Prostate gland (tissue), 2 donors: ENCODE data around the gene SIPA1L3. TPM values are rescaled to one million over a fixed set of nuclear protein-coding genes. Genes with fewer than 3 reads are reported as not detected.

ENCODE experiments used
- DNase-seq: peaks from one replicate; pipeline ENCODE4 v3.0.0-alpha.2; 2019; ENCODE audit warnings: low spot score
- H3K27ac ChIP-seq, 2 donors: fragments of 200-600 bp; sonication (generic); 2 replicates each; pipeline ENCODE4 v1.5.1; 2017 to 2019
- H3K27me3 ChIP-seq: fragments of 200-600 bp; sonication (generic); replicated peaks from 2 replicates; pipeline ENCODE4 v1.5.1; 2019; ENCODE audit not compliant: insufficient read depth
- H3K36me3 ChIP-seq, 2 donors: fragments of 200-600 bp; sonication (generic); 1 replicate in 1 of 2; 2 replicates in 1 of 2; pipeline versions ENCODE4 v1.5.1 to v1.8.1; 2017 to 2019
- H3K4me1 ChIP-seq: fragments of 200-600 bp; sonication (generic); replicated peaks from 2 replicates; pipeline ENCODE4 v1.5.1; 2019
- H3K4me3 ChIP-seq, 2 donors: fragments of 200-600 bp; sonication (generic); 2 replicates each; pipeline ENCODE4 v1.5.1; 2017 to 2019
- H3K9me3 ChIP-seq: fragments of 200-600 bp; sonication (generic); 2 replicates; pipeline ENCODE4 v1.5.1; 2017
- CTCF ChIP-seq, 4 experiments: fragments of 200-600 bp in 2 of 4; fragments of 450-650 bp in 2 of 4; sonication (generic) in 2 of 4; IDR thresholded peaks; 1 replicate in 3 of 4; 2 replicates in 1 of 4; pipeline ENCODE4 v1.5.1; 2016 to 2019; ENCODE audit warnings: antibody characterized with exemption in 4 of 4, mild to moderate bottlenecking in 2 of 4, moderate library complexity in 2 of 4
- POLR2A ChIP-seq: fragments of 450-650 bp; IDR thresholded peaks from one replicate; pipeline ENCODE4 v1.6.1; 2016; ENCODE audit warnings: antibody characterized with exemption, mild to moderate bottlenecking
- POLR2AphosphoS5 ChIP-seq: sonication (generic); formaldehyde crosslinking; IDR thresholded peaks from one replicate; pipeline ENCODE4 v1.6.1; 2017; ENCODE audit warnings: antibody characterized with exemption
- WGBS: methylation state at CpG from one replicate; pipeline ENCODE4 v1.1.5; 2018; 5-methylcytosine and 5-hydroxymethylcytosine counted together
- intact Hi-C: fragments of 100-400 bp; cut with DNase I; formaldehyde crosslinking; loops from one replicate; pipeline ENCODE4 v1.14.2; 2022
- total RNA-seq, 2 donors: library from RNA; depleted of rRNA; stranded (reverse); fragments of >200 nt; gene quantifications; one replicate each; pipeline ENCODE4 v1.1.0, GENCODE V29; 2016

SIPA1L3 gene
- total RNA-seq, 2 donors from 2014 or later = 48.8 to 63.5 TPM

- H3K27me3 ChIP-seq = no peaks in the 10 kb centered on the region
- H3K9me3 ChIP-seq = no peaks in the 10 kb centered on the region
- no peak overlapping the region for H3K4me3 ChIP-seq
- no peaks in the 10 kb centered on the region for H3K36me3 ChIP-seq
- DNase-seq = no peak
- TF ChIP-seq POLR2A (no peak), POLR2AphosphoS5 (no peak), CTCF (IDR thresholded peaks at IDR 0.05) (no peak)
- H3K27ac ChIP-seq = no peak overlapping the region
- intact Hi-C loops = no loop called here
- H3K4me1 ChIP-seq = no peaks in the 10 kb centered on the region
- 38% methylated on average over 4 of the region's 4 CpGs for WGBS
These were observed 37.2 kb upstream of the SIPA1L3 start for GRCh38 chr19:37869766-37870340.

GRCh38 chr19:37872383-37872782, 34.6 kb upstream of the SIPA1L3 start:
- no peaks in the 10 kb centered on the region for H3K4me1 ChIP-seq
- no peak overlapping the region for H3K27ac ChIP-seq
- TF ChIP-seq CTCF (IDR thresholded peaks at IDR 0.05) (no peak), POLR2AphosphoS5 (no peak), POLR2A (no peak)
- H3K4me3 ChIP-seq = no peak overlapping the region
- 86% methylated on average over 5 of the region's 5 CpGs for WGBS
- H3K36me3 ChIP-seq = no peaks in the 10 kb centered on the region
- H3K27me3 ChIP-seq = no peaks in the 10 kb centered on the region
- no peak for DNase-seq
- H3K9me3 ChIP-seq = no peaks in the 10 kb centered on the region
- intact Hi-C loops = no loop called here

- TF ChIP-seq CTCF (IDR thresholded peaks at IDR 0.05) (no peak), POLR2AphosphoS5 (no peak), POLR2A (no peak)
- intact Hi-C loops = no loop called here
These were observed 32.2 kb upstream of the SIPA1L3 start for GRCh38 chr19:37874784-37875183.

GRCh38 chr19:37876032-37876431, 31.0 kb upstream of the SIPA1L3 start:
- Histone ChIP-seq H3K4me3 (no peak overlapping the region), H3K9me3 (no peaks in the 10 kb centered on the region), H3K4me1 (no peaks in the 10 kb centered on the region), H3K36me3 (no peaks in the 10 kb centered on the region), H3K27ac (no peak overlapping the region), H3K27me3 (no peaks in the 10 kb centered on the region)
- DNase-seq = no peak
- WGBS = 47% methylated on average over 2 of the region's 2 CpGs
- intact Hi-C loops = no loop called here
- TF ChIP-seq POLR2AphosphoS5 (no peak), POLR2A (no peak), CTCF (IDR thresholded peaks at IDR 0.05) (no peak)

More at GRCh38 chr19:37874784-37875183, 32.2 kb upstream of the SIPA1L3 start:
- DNase-seq = no peak
- Histone ChIP-seq H3K27ac (no peak overlapping the region), H3K4me1 (no peaks in the 10 kb centered on the region), H3K36me3 (no peaks in the 10 kb centered on the region), H3K27me3 (no peaks in the 10 kb centered on the region), H3K9me3 (no peaks in the 10 kb centered on the region), H3K4me3 (no peak overlapping the region)
- 5% methylated on average over 3 of the region's 3 CpGs for WGBS

GRCh38 chr19:37877147-37877546, 29.9 kb upstream of the SIPA1L3 start:
- intact Hi-C loops = no loop called here
- Histone ChIP-seq H3K9me3 (no peaks in the 10 kb centered on the region), H3K4me3 (no peak overlapping the region), H3K36me3 (no peaks in the 10 kb centered on the region), H3K27me3 (no peaks in the 10 kb centered on the region), H3K27ac (no peak overlapping the region), H3K4me1 (no peaks in the 10 kb centered on the region)
- 81% methylated on average over 3 of the region's 3 CpGs for WGBS
- no peak for DNase-seq
- no peak for TF ChIP-seq POLR2AphosphoS5
- no peak for TF ChIP-seq CTCF (IDR thresholded peaks at IDR 0.05)
- no peak for TF ChIP-seq POLR2A
